Vagina (tissue), 2 donors: Measurements from ENCODE around the gene MAML3.

Experiments
- POLR2A ChIP-seq, 2 donors: fragments of 450-650 bp; IDR thresholded peaks; one replicate each; pipeline ENCODE4 v1.6.1; 2017; ENCODE audit warnings: antibody characterized with exemption in 2 of 2, mild to moderate bottlenecking in 2 of 2, moderate library complexity in 2 of 2
- TF ChIP-seq, protein P1 (sequence below), 3 experiments: fragments of 450-650 bp in 2 of 3; fragments of 200-600 bp in 1 of 3; sonication (generic) in 1 of 3; IDR thresholded peaks; one replicate each; pipeline ENCODE4 v1.5.1; 2017 to 2019; ENCODE audit warnings: antibody characterized with exemption in 3 of 3, mild to moderate bottlenecking in 2 of 3, moderate library complexity in 2 of 3

DNA sequence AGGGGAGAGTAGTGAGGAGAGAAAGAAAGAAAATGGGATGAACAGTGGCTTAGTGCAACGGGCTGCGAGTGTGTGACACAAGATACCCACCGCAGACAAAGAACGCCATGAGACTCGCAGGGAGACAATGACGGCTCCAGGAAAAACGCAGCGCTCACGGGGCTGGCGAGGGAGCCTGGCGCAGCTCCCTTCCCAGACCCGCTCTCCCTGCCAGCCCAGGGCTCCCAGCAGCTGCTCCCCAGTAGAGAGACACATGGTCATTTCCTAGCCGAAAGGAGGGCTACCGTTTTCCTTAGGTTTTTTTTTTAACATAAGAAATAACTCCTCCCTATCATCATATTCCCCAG lies 149.5 kb downstream of the MAML3 start:
- TF ChIP-seq POLR2A (IDR thresholded peaks at IDR 0.05), result no peak
- TF ChIP-seq, protein P1, sequence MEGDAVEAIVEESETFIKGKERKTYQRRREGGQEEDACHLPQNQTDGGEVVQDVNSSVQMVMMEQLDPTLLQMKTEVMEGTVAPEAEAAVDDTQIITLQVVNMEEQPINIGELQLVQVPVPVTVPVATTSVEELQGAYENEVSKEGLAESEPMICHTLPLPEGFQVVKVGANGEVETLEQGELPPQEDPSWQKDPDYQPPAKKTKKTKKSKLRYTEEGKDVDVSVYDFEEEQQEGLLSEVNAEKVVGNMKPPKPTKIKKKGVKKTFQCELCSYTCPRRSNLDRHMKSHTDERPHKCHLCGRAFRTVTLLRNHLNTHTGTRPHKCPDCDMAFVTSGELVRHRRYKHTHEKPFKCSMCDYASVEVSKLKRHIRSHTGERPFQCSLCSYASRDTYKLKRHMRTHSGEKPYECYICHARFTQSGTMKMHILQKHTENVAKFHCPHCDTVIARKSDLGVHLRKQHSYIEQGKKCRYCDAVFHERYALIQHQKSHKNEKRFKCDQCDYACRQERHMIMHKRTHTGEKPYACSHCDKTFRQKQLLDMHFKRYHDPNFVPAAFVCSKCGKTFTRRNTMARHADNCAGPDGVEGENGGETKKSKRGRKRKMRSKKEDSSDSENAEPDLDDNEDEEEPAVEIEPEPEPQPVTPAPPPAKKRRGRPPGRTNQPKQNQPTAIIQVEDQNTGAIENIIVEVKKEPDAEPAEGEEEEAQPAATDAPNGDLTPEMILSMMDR (IDR thresholded peaks at IDR 0.05), result no peak
